Smooth muscle cell (in vitro differentiated cells): ENCODE measurements around the gene CDK3. TPM values are rescaled to one million over a fixed set of nuclear protein-coding genes. Genes with fewer than 3 reads are reported as not detected.
"Not testable (repeated sequence)": the region's sequence is repeated elsewhere in the genome, so short reads cannot be mapped to it uniquely, and the experiment has no call there.

Experiments used
- DNase-seq: peaks from one replicate; lab custom pipeline; 2025; ENCODE audit not compliant: unreplicated experiment; lab: John Stamatoyannopoulos, UW
- H2AFZ ChIP-seq: fragments of 200-600 bp; sonication (generic); 2 replicates; pipeline ENCODE4 v1.6.0; 2016; ENCODE audit warnings: antibody characterized with exemption, low read depth, mild to moderate bottlenecking
- H3F3A ChIP-seq: fragments of 200-600 bp; sonication (generic); 2 replicates; pipeline ENCODE4 v1.6.0; 2017; ENCODE audit warnings: antibody characterized with exemption, low read depth
- H3K27ac ChIP-seq: fragments of 200-600 bp; sonication (generic); 2 replicates; pipeline ENCODE4 v1.5.1; 2016; ENCODE audit warnings: low read depth, mild to moderate bottlenecking
- H3K27me3 ChIP-seq: fragments of 200-600 bp; sonication (generic); 2 replicates; pipeline ENCODE4 v1.6.1; 2016; ENCODE audit warnings: low read depth, mild to moderate bottlenecking
- H3K36me3 ChIP-seq: fragments of 200-600 bp; sonication (generic); 2 replicates; pipeline ENCODE4 v1.5.1; 2016; ENCODE audit warnings: low read depth
- H3K4me1 ChIP-seq: fragments of 200-600 bp; sonication (generic); 2 replicates; pipeline ENCODE4 v1.5.1; 2016; ENCODE audit warnings: low read depth
- H3K4me2 ChIP-seq: fragments of 200-600 bp; sonication (generic); 2 replicates; pipeline ENCODE4 v1.6.0; 2016; ENCODE audit warnings: mild to moderate bottlenecking
- H3K4me3 ChIP-seq: fragments of 200-600 bp; sonication (generic); 2 replicates; pipeline ENCODE4 v1.5.1; 2016; ENCODE audit warnings: mild to moderate bottlenecking
- H3K79me2 ChIP-seq: fragments of 200-600 bp; sonication (generic); 2 replicates; pipeline ENCODE4 v1.6.0; 2016; ENCODE audit warnings: low read depth, mild to moderate bottlenecking
- H3K9ac ChIP-seq: fragments of 200-600 bp; sonication (generic); 2 replicates; pipeline ENCODE4 v1.6.0; 2016; ENCODE audit warnings: low read depth
- H3K9me3 ChIP-seq: fragments of 200-600 bp; sonication (generic); replicated peaks from 2 replicates; pipeline ENCODE4 v1.5.1; 2016; ENCODE audit warnings: low read depth
- H4K20me1 ChIP-seq: fragments of 200-600 bp; sonication (generic); 2 replicates; pipeline ENCODE4 v1.6.0; 2016; ENCODE audit warnings: low read depth
- CTCF ChIP-seq: fragments of 200-600 bp; sonication (generic); IDR thresholded peaks from 2 replicates; pipeline ENCODE4 v1.5.1; 2017; ENCODE audit warnings: borderline replicate concordance, mild to moderate bottlenecking, antibody characterized with exemption; ENCODE audit not compliant: insufficient read depth, poor library complexity, severe bottlenecking
- WGBS: methylation state at CpG from one replicate; pipeline ENCODE4 v1.1.7; 2016; ENCODE audit warnings: low lambda C conversion rate; 5-methylcytosine and 5-hydroxymethylcytosine counted together
- polyA plus RNA-seq: library from polyadenylated mRNA; unstranded; fragments of >200 nt; fragmentation: Nextera tagmentation; extraction: Ambion mirVana; gene quantifications from 2 replicates; pipeline ENCODE4 v1.2.1, GENCODE V29; 2016
- total RNA-seq: library from RNA; depleted of rRNA; stranded (reverse); fragments of >200 nt; gene quantifications from 2 replicates; pipeline ENCODE4 v1.2.3, GENCODE V29; 2014

The CDK3 gene
- total and polyA plus RNA-seq, 2 experiments from 2014 or later: 1.0 to 3.9 TPM

GRCh38 chr17:76038050-76038449 is 37.4 kb downstream of the CDK3 start:
- Histone ChIP-seq H3K36me3 (peaks cover 3% of the 10 kb centered on the region), H3K9me3 (no peaks in the 10 kb centered on the region), H3F3A (peaks cover 4% of the 10 kb centered on the region), H3K27me3 (no peaks in the 10 kb centered on the region), H4K20me1 (peaks cover 19% of the 10 kb centered on the region), H2AFZ (no peak overlapping the region), H3K9ac (no peak overlapping the region), H3K4me1 (peaks cover 11% of the 10 kb centered on the region), H3K4me3 (no peak overlapping the region), H3K79me2 (no peaks in the 10 kb centered on the region), H3K4me2 (no peak overlapping the region), H3K27ac (peak overlapping the region; percentile 40)
- no peak for DNase-seq
- WGBS: 56% methylated on average over 3 of the region's 3 CpGs
- no peak for TF ChIP-seq CTCF

DNA sequence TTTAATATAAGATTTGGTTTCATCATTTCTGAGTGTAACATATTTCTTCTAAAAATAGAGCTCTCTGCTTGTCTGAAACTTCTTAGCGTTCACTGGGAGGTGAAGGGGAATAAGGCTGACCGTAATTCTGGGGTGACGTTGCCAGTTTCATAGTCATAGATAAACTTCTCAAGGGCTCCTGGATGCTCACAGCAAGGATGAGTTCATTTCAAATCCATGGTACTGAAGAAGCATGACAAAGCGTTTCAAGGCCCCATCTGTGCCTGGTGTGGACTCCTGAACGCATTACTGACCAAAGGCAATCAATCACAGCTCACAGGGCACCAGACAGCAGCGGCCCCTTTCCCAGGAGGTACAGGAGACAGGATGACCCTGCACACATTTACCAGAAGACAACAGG is 38.5 kb downstream of the CDK3 start:
- Histone ChIP-seq H3K36me3 (peaks cover 3% of the 10 kb centered on the region), H2AFZ (no peak overlapping the region), H3K79me2 (no peaks in the 10 kb centered on the region), H3K4me2 (no peak overlapping the region), H3K9me3 (no peaks in the 10 kb centered on the region), H3K27me3 (no peaks in the 10 kb centered on the region), H3F3A (peaks cover 4% of the 10 kb centered on the region), H3K4me1 (peaks cover 11% of the 10 kb centered on the region), H3K27ac (no peak overlapping the region), H4K20me1 (peaks cover 24% of the 10 kb centered on the region), H3K9ac (no peak overlapping the region), H3K4me3 (no peak overlapping the region)
- no peak for DNase-seq
- WGBS: 98% methylated on average over 6 of the region's 6 CpGs
- TF ChIP-seq CTCF: no peak

DNA sequence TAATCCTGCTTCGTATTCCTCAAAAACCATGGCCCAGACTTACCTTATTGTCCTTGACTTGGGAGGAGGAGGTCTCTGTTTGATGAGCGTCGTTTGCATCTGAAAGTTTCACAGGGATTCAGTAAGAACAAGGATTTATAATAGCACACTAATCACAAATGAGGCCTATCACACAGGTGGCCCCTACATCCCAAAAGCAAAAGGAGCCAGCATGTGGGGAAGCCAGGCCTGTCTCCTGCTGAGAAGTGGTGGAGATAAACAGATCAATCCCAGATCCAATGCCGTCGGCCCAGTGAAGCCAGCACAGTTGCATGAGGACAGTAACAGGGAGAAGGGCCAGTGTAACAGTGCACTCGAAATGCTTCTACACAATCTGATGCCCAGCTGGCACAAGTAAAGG is 39.7 kb downstream of the CDK3 start:
- Histone ChIP-seq H2AFZ (no peak overlapping the region), H3K4me1 (peaks cover 11% of the 10 kb centered on the region), H3K27ac (no peak overlapping the region), H3K79me2 (no peaks in the 10 kb centered on the region), H3K4me2 (no peak overlapping the region), H3K4me3 (no peak overlapping the region), H3F3A (peaks cover 4% of the 10 kb centered on the region), H3K9me3 (no peaks in the 10 kb centered on the region), H3K27me3 (no peaks in the 10 kb centered on the region), H4K20me1 (peaks cover 30% of the 10 kb centered on the region), H3K36me3 (peaks cover 3% of the 10 kb centered on the region), H3K9ac (no peak overlapping the region)
- no peak for DNase-seq
- WGBS: 84% methylated on average over 6 of the region's 6 CpGs
- TF ChIP-seq CTCF: no peak

- H4K20me1 ChIP-seq: peaks cover 39% of the 10 kb centered on the region
- not testable (repeated sequence) for H3K27ac ChIP-seq, H3F3A ChIP-seq, H3K4me2 ChIP-seq, H3K4me3 ChIP-seq, H3K4me1 ChIP-seq, H3K79me2 ChIP-seq, DNase-seq, H3K9ac ChIP-seq, H3K9me3 ChIP-seq, H2AFZ ChIP-seq, H3K27me3 ChIP-seq
- H3K36me3 ChIP-seq: peaks cover 11% of the 10 kb centered on the region
- WGBS: 100% methylated on average over 3 of the region's 3 CpGs
Measured at GRCh38 chr17:76042868-76043267, 42.2 kb downstream of the CDK3 start.

- not testable (repeated sequence) for H3K36me3 ChIP-seq, H3K9me3 ChIP-seq, DNase-seq, H3K27ac ChIP-seq, H3K4me2 ChIP-seq, H3K9ac ChIP-seq, H3K79me2 ChIP-seq, H3K27me3 ChIP-seq, H3F3A ChIP-seq, H3K4me3 ChIP-seq, H2AFZ ChIP-seq, H3K4me1 ChIP-seq
- H4K20me1 ChIP-seq: peaks cover 55% of the 10 kb centered on the region
- 94% methylated on average over 11 of the region's 11 CpGs for WGBS
Measured at GRCh38 chr17:76044475-76045007, 43.9 kb downstream of the CDK3 start.
